Esophagus squamous epithelium (tissue), 5 donors: ENCODE measurements around the gene POLN. TPM values are rescaled to one million over a fixed set of nuclear protein-coding genes. Genes with fewer than 3 reads are reported as not detected.

Experiments used
- DNase-seq: peaks from one replicate; lab custom pipeline; 2025; lab: John Stamatoyannopoulos, UW
- H3K27ac ChIP-seq, 4 donors: fragments of 200-600 bp; sonication (generic); one replicate each; pipeline ENCODE4 v1.5.1; 2016 to 2019; ENCODE audit warnings: mild to moderate bottlenecking in 1 of 4
- H3K27me3 ChIP-seq, 4 donors: fragments of 200-600 bp; sonication (generic); 1 replicate in 3 of 4; 2 replicates in 1 of 4; pipeline versions ENCODE4 v1.5.1 to v1.6.0; 2017 to 2021; ENCODE audit warnings: antibody characterized with exemption in 1 of 4
- H3K36me3 ChIP-seq, 3 donors: fragments of 200-600 bp; sonication (generic); one replicate each; pipeline ENCODE4 v1.5.1; 2016 to 2019
- H3K4me1 ChIP-seq, 3 donors: fragments of 200-600 bp; sonication (generic); one replicate each; pipeline ENCODE4 v1.5.1; 2017 to 2019
- H3K4me3 ChIP-seq, 4 donors: fragments of 200-600 bp; sonication (generic); 1 replicate in 3 of 4; 2 replicates in 1 of 4; pipeline ENCODE4 v1.5.1; 2016 to 2019; ENCODE audit warnings: mild to moderate bottlenecking in 2 of 4, moderate library complexity in 1 of 4
- H3K9me3 ChIP-seq, 3 donors: fragments of 200-600 bp; sonication (generic); one replicate each; pipeline ENCODE4 v1.5.1; 2016 to 2019
- POLR2A ChIP-seq, 4 donors: fragments of 450-650 bp; IDR thresholded peaks; one replicate each; pipeline ENCODE4 v1.6.1; 2017; ENCODE audit warnings: antibody characterized with exemption in 4 of 4, mild to moderate bottlenecking in 4 of 4, moderate library complexity in 3 of 4
- WGBS, 2 donors: methylation state at CpG; one replicate each; pipeline ENCODE4 v1.1.5; 2018; 5-methylcytosine and 5-hydroxymethylcytosine counted together
- intact Hi-C: fragments of 100-400 bp; cut with DNase I; formaldehyde crosslinking; loops from one replicate; pipeline ENCODE4 v1.15.0; 2022
- total RNA-seq, 4 donors: library from RNA; depleted of rRNA; stranded (reverse); fragments of >200 nt; gene quantifications; one replicate each; pipeline ENCODE4 v1.1.0, GENCODE V29; 2016
- TF ChIP-seq, protein P1 (sequence below), 6 experiments: fragments of 450-650 bp in 4 of 6; fragments of 200-600 bp in 2 of 6; sonication (generic) in 2 of 6; IDR thresholded peaks; one replicate each; pipeline ENCODE4 v1.5.1; 2016 to 2019; ENCODE audit warnings: antibody characterized with exemption in 6 of 6, mild to moderate bottlenecking in 4 of 6, moderate library complexity in 4 of 6
- donor health status: DM: yes; HTN: yes; CAD: no.

The POLN gene
- total RNA-seq, 4 donors from 2014 or later: 0.19 to 1.5 (median 1.2) TPM

DNA sequence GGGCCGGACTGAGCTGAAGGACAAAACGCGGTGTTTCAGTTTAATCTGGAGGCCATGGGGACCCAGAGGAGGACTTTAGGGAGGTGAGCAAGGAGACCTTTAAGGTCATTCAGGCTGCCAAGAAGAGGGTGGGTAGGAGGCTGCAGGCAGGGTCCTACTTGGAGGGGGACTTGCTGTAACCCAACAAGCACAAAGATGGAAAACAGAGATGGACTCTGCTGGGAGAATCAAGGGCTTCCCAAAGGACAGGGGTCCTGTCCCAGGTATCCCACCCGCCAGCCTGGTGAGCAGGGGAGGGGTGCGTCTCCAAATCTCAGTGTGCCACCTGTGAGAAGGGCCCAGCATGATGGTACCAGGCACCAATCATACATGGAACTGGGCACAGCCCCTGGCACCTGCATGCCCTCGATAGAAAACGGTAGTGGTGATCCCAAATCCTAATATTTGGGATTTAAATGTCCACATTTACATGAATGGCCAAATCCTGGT, 3.9 kb upstream of the POLN start:
- H3K4me1 ChIP-seq: peaks cover 18 to 62% (median 19%) of the 10 kb centered on the region in 3 donors
- 74 to 80% methylated on average over 3 to 7 of the region's 7 CpGs for WGBS, 2 donors
- DNase-seq: no peak
- H3K27ac ChIP-seq: peak overlapping the region in 3 of 4 donors; percentile 42 to 58 (median 57)
- H3K9me3 ChIP-seq: no peaks in the 10 kb centered on the region
- H3K36me3 ChIP-seq: peaks cover 9 to 46% (median 18%) of the 10 kb centered on the region in 3 donors
- no peak overlapping the region for H3K4me3 ChIP-seq
- intact Hi-C loops: no loop called here
- no peaks in the 10 kb centered on the region for H3K27me3 ChIP-seq
- TF ChIP-seq, protein P1, sequence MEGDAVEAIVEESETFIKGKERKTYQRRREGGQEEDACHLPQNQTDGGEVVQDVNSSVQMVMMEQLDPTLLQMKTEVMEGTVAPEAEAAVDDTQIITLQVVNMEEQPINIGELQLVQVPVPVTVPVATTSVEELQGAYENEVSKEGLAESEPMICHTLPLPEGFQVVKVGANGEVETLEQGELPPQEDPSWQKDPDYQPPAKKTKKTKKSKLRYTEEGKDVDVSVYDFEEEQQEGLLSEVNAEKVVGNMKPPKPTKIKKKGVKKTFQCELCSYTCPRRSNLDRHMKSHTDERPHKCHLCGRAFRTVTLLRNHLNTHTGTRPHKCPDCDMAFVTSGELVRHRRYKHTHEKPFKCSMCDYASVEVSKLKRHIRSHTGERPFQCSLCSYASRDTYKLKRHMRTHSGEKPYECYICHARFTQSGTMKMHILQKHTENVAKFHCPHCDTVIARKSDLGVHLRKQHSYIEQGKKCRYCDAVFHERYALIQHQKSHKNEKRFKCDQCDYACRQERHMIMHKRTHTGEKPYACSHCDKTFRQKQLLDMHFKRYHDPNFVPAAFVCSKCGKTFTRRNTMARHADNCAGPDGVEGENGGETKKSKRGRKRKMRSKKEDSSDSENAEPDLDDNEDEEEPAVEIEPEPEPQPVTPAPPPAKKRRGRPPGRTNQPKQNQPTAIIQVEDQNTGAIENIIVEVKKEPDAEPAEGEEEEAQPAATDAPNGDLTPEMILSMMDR (IDR thresholded peaks at IDR 0.05): no peak
- TF ChIP-seq POLR2A (IDR thresholded peaks at IDR 0.05): no peak

DNA sequence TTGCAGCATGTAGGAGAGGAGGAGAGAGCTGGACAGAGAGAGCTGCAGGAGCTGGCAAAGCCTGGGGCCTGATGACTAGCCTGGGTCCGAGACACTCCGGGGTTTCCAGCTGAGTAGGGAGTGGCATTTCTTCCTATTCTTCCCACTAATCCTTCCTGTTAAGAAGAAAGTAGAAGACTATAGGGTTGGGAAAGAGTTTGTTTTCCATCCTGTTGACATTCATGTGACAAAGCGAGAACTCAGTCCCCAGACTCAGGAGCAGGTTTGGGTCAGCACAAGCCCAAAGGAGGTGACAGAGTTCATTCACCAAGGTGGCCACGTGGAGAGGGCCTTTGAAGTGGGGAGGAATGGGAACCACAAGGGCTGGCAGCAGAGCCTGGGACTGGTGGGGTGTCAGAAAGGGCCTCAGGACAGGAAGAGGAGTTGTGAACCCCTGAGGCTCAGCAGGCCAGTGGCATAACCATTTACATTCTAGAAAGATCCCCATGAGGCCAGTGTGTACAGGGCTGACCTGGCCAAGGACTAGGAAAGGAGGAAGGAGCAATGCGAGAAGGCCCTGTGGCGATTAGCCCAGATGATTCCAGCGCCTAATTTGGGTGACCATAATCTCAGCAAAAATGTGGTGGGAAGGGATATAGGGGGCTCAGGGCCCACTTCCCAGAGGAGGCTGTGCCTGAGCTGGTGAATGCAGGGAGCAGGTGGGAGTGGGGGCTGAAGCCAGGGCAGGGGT, 3.3 kb upstream of the POLN start:
- WGBS, 2 donors: 21 to 51% methylated on average over 4 to 6 of the region's 7 CpGs
- intact Hi-C loops: no loop called here
- H3K4me1 ChIP-seq: peaks cover 14 to 62% (median 25%) of the 10 kb centered on the region in 3 donors

DNA sequence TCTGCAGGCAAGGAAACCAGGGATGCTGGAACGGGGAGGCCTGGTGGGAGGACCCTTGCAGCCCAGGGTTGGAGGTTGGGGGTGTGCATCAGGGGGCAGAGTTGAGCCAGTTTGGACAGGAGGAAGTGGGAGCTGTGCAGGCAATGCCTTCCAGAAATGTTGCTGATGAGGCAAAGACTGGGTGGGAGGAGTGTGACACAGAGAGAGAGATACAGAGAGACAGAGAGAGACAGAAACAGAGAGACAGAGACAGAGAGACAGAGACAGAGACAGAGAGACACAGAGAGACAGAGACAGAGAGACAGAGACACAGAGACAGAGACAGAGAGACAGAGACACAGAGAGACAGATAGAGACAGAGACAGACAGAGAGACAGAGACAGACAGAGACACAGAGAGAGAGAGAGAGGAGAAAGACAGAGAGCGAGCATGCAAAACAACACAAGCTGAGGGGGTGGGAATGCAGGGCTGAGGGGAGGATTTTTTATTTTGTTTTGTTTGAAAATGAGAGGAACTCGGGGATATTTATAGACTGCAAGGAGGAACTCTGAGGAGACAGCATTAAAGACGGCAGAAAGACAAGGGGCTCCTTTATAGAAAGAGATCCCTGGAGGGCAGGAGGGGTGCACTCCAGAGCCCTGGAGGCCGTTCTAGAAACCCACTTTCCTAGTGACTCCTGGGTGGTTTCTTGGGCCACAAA, 1.9 kb upstream of the POLN start:
- Histone ChIP-seq H3K9me3 (no peaks in the 10 kb centered on the region), H3K36me3 (peaks cover 0 to 26% (median 4%) of the 10 kb centered on the region in 3 donors), H3K4me3 (no peak overlapping the region), H3K4me1 (peaks cover 22 to 69% (median 37%) of the 10 kb centered on the region in 3 donors), H3K27me3 (no peaks in the 10 kb centered on the region), H3K27ac (peak overlapping the region in 3 of 4 donors; percentile 42 to 68 (median 66))
- TF ChIP-seq, protein P1 (IDR thresholded peaks at IDR 0.05): no peak
- no peak for TF ChIP-seq POLR2A (IDR thresholded peaks at IDR 0.05)
- intact Hi-C loops: no loop called here
- 27 to 41% methylated on average over 5 of the region's 5 CpGs for WGBS, 2 donors
- DNase-seq: no peak

More for the DNA sequence above, 3.3 kb upstream of the POLN start:
- no peak overlapping the region for H3K4me3 ChIP-seq
- H3K27me3 ChIP-seq: no peaks in the 10 kb centered on the region
- no peaks in the 10 kb centered on the region for H3K9me3 ChIP-seq
- DNase-seq: no peak
- peak overlapping the region in 3 of 4 donors; percentile 42 to 58 (median 57) for H3K27ac ChIP-seq
- TF ChIP-seq, protein P1 (IDR thresholded peaks at IDR 0.05): no peak
- TF ChIP-seq POLR2A (IDR thresholded peaks at IDR 0.05): no peak
- H3K36me3 ChIP-seq: peaks cover 4 to 40% (median 12%) of the 10 kb centered on the region in 3 donors

DNA sequence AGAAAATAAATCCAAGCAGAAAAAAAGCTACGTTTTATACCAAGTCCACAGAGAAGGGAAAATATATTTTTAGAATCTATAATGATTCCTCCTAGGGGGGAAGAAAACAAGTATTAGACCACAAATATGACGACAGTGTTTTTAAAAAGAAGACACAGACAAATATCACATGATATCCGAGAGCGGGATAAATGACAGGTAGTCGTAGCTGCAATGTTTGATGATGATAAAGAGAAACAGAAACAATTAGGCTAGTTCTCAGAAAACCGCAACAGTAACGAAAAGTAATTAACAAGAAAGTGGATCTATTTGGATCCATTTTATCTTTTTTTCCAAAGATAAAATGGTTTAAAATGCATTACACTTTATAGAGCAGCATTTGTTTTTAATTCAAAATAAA, 918 bp downstream of the POLN start:
- TF ChIP-seq POLR2A (IDR thresholded peaks at IDR 0.05): no peak
- TF ChIP-seq, protein P1 (IDR thresholded peaks at IDR 0.05): no peak
- Histone ChIP-seq H3K36me3 (peaks cover 0 to 17% (median 0%) of the 10 kb centered on the region in 3 donors), H3K4me1 (peaks cover 22 to 87% (median 37%) of the 10 kb centered on the region in 3 donors), H3K4me3 (peak overlapping the region; percentile 87 to 99 (median 96)), H3K9me3 (no peaks in the 10 kb centered on the region), H3K27ac (peak overlapping the region; percentile 88 to 95 (median 92)), H3K27me3 (no peaks in the 10 kb centered on the region)
- WGBS, 2 donors: 1 to 6% methylated on average over 7 of the region's 7 CpGs
- no peak for DNase-seq
- intact Hi-C loops: no loop called here
